Stomach (tissue), 9 donors: Measurements from ENCODE around the gene SIK3. TPM values are rescaled to one million over a fixed set of nuclear protein-coding genes. Genes with fewer than 3 reads are reported as not detected.
"Not testable (repeated sequence)": the region's sequence is repeated elsewhere in the genome, so short reads cannot be mapped to it uniquely, and the experiment has no call there.

Source experiments
- DNase-seq, 2 donors: peaks; one replicate each; pipeline versions ENCODE4 v3.0.0 to v3.0.0-alpha.2; 2013 to 2019
- H3K27ac ChIP-seq, 5 donors: fragments of 200-600 bp in 4 of 5; sonication (generic) in 4 of 5; one replicate each; pipeline ENCODE4 v1.5.1; 2013 to 2019; ENCODE audit warnings: mild to moderate bottlenecking in 1 of 5, moderate library complexity in 1 of 5
- H3K27me3 ChIP-seq, 3 donors: fragments of 200-600 bp; sonication (generic); one replicate each; pipeline ENCODE4 v1.5.1; 2017 to 2019; ENCODE audit warnings: mixed run types in 1 of 3
- H3K36me3 ChIP-seq, 4 donors: fragments of 200-600 bp; sonication (generic); 1 replicate in 3 of 4; 2 replicates in 1 of 4; pipeline ENCODE4 v1.5.1; 2016 to 2019
- H3K4me1 ChIP-seq, 4 donors: fragments of 200-600 bp; sonication (generic); one replicate each; pipeline ENCODE4 v1.5.1; 2016 to 2019
- H3K4me3 ChIP-seq, 4 donors: fragments of 200-600 bp; sonication (generic) in 3 of 4; one replicate each; pipeline ENCODE4 v1.5.1; 2016 to 2019; ENCODE audit warnings: mild to moderate bottlenecking in 1 of 4
- H3K9me3 ChIP-seq, 4 donors: fragments of 200-600 bp; sonication (generic); one replicate each; pipeline ENCODE4 v1.5.1; 2016 to 2019
- CTCF ChIP-seq, 7 experiments: fragments of 450-650 bp in 4 of 7; fragments of 200-600 bp in 3 of 7; sonication (generic) in 3 of 7; IDR thresholded peaks; one replicate each; pipeline ENCODE4 v1.5.1; 2016 to 2019; ENCODE audit warnings: antibody characterized with exemption in 7 of 7, control low read depth in 2 of 7, mild to moderate bottlenecking in 1 of 7
- EP300 ChIP-seq: sonication (generic); formaldehyde crosslinking; IDR thresholded peaks from one replicate; pipeline ENCODE4 v1.6.1; 2017; ENCODE audit warnings: antibody characterized with exemption
- POLR2A ChIP-seq, 4 donors: fragments of 450-650 bp; IDR thresholded peaks; one replicate each; pipeline ENCODE4 v1.6.1; 2016; ENCODE audit warnings: antibody characterized with exemption in 4 of 4, control low read depth in 2 of 4, mild to moderate bottlenecking in 1 of 4, moderate library complexity in 1 of 4
- POLR2AphosphoS5 ChIP-seq, 3 donors: sonication (generic); formaldehyde crosslinking; IDR thresholded peaks; one replicate each; pipeline ENCODE4 v1.6.1; 2016; ENCODE audit warnings: antibody characterized with exemption in 3 of 3
- WGBS, 5 donors: extraction: QIAGEN DNeasy Blood & Tissue Kit in 3 of 5; methylation state at CpG; one replicate each; pipeline versions ENCODE4 v1.1.5 to v1.1.7; 2013 to 2018; 5-methylcytosine and 5-hydroxymethylcytosine counted together
- intact Hi-C: fragments of 100-400 bp; cut with DNase I; formaldehyde crosslinking; loops from one replicate; pipeline ENCODE4 v1.15.1; 2023; ENCODE audit warnings: low total_unique reads
- polyA plus RNA-seq, 3 donors: library from polyadenylated mRNA; stranded (reverse); fragments of 200-250 nt; gene quantifications; one replicate each; pipeline ENCODE4 v1.2.3, GENCODE V29; 2013
- total RNA-seq, 5 donors: library from RNA; depleted of rRNA; stranded (reverse); fragments of >200 nt; gene quantifications; one replicate each; pipeline versions ENCODE4 v1.1.0 to v1.2.3, GENCODE V29; 2014 to 2016
- donor health status: healthy with polysubstance abuse.
- donor health status: Bipolar disorder and iron deficiency.
- donor health status: healthy.

Gene SIK3
- total and polyA plus RNA-seq, 8 donors, result 6.5 to 97.8 (median 23.7) TPM

DNA sequence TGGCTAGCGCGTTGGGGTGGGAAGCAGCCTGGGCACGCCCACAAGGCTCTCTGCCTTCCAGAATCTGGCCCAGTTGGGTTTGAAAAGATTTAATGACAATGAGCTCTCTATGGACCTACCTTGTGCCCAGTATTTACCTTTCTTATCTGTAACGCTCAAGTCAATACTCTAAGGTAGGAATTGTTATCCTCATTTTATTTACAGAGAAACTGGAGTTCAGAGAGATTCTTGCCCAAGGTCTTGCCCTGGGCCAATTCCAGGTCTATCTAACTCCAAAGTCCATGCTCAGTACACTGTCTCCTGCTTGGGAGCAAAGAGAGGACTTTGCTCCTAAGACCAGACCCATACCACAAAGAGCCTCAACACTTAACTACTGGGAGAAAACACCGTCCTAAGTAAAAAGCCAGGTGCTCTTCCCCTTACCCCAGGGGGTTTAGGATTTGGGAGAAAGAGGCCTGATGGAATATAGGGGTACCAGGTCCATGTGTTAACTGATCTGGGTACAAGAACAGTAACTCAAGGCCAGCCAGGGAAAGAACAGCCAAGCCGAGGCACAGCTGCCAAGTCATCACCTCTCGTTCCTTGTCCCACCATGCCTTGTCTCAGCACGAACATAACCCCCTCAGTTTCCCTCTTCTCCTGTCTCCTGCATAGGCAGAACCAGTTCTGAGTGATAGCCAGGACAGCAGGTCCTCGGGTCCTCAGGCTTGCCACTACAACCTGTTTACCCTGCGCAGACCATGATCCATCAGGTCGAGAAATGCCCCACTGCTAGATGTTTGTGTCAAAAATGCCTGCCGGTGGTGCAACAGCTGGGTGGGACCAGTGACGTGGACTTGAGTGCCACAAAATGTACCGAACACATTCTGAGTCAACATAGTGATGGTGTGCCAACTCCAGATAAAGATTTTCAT, 289.7 kb downstream of the SIK3 start:
- Histone ChIP-seq H3K27ac (peak overlapping the region; percentile 34 to 84 (median 75)), H3K27me3 (no peaks in the 10 kb centered on the region), H3K36me3 (no peaks in the 10 kb centered on the region), H3K4me3 (no peak overlapping the region), H3K9me3 (no peaks in the 10 kb centered on the region), H3K4me1 (peaks cover 4 to 18% (median 8%) of the 10 kb centered on the region in 4 donors)
- TF ChIP-seq POLR2AphosphoS5 (IDR thresholded peaks at IDR 0.05) (peak in 2 of 3 donors; percentile 59), EP300 (no peak), CTCF (IDR thresholded peaks at IDR 0.05) (no peak), POLR2A (IDR thresholded peaks at IDR 0.05) (no peak)
- WGBS, 5 donors, result 32 to 68% (median 45%) methylated on average over 14 of the region's 14 CpGs
- DNase-seq, result peak; percentile 72 to 81
- intact Hi-C loops, result no loop called here

DNA sequence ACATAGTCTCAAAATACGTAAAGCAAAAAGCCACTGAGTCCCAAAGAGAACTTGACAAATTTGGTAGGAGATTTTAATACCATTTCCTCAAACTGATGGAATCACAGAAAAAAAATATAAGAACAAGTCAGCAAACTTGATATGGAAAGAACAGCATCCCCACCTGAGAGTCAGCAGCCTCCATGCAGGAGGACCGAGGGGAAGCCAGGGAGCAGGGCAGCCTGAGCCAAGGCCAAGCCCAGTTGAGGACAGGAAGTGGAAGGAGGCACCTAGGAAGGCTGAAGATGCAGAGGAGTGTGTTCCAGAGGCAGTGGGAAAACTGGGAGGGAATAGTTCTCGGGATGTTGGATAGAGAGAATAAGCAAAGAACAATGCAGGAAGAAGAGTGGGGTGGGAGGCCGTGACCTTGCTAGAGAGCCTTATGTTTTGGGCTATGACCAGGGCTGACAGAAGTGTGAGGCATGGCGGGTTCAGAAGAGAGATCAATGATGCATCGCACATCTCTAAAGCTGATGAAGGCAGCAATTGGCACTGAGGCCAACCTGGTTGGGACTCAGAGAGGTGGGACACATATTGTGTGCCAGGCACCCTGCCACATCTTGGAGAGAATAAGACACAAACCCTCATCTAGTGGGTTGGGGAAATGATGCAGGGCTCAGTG, 290.5 kb downstream of the SIK3 start:
- peak in 1 of 2 donors; percentile 21 for DNase-seq
- no peak overlapping the region for H3K4me3 ChIP-seq
- no peak for TF ChIP-seq POLR2A (IDR thresholded peaks at IDR 0.05)
- TF ChIP-seq CTCF (IDR thresholded peaks at IDR 0.05), result no peak
- TF ChIP-seq POLR2AphosphoS5 (IDR thresholded peaks at IDR 0.05), result no peak
- TF ChIP-seq EP300, result no peak
- H3K9me3 ChIP-seq, result no peaks in the 10 kb centered on the region
- H3K4me1 ChIP-seq, result peaks cover 4 to 18% (median 8%) of the 10 kb centered on the region in 4 donors
- 79 to 89% (median 84%) methylated on average over 6 of the region's 6 CpGs for WGBS, 5 donors
- intact Hi-C loops, result no loop called here
- H3K36me3 ChIP-seq, result no peaks in the 10 kb centered on the region
- no peaks in the 10 kb centered on the region for H3K27me3 ChIP-seq
- H3K27ac ChIP-seq, result peak overlapping the region; percentile 34 to 84 (median 75)

DNA sequence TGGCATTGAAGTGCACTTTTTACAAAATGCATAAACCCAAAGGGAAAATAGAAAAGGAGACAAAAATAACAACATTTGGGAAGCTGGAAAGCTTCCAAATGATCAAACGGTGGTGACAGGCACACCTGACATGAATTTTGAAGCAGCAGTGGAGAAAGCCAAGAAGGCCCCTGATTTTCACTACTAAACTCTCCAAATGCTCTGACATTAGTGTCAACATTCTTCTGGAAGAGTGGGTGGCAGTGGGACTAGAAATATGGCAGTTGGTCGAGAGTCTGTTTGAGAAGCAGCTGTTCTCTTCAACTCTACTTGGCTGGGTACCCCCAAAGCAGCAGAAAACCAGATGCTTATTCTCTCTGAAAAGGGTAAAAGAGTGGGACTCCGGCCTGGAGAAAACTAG, 294.2 kb downstream of the SIK3 start:
- intact Hi-C loops, result no loop called here
- Histone ChIP-seq H3K27me3 (no peaks in the 10 kb centered on the region), H3K36me3 (no peaks in the 10 kb centered on the region), H3K27ac (no peak overlapping the region), H3K4me1 (peaks cover 4 to 11% (median 5%) of the 10 kb centered on the region in 4 donors), H3K4me3 (no peak overlapping the region), H3K9me3 (no peaks in the 10 kb centered on the region)
- TF ChIP-seq POLR2A (IDR thresholded peaks at IDR 0.05), result no peak
- TF ChIP-seq POLR2AphosphoS5 (IDR thresholded peaks at IDR 0.05), result no peak
- no peak for TF ChIP-seq CTCF (IDR thresholded peaks at IDR 0.05)
- no peak for TF ChIP-seq EP300
- WGBS, 5 donors, result 56 to 65% (median 61%) methylated on average over 3 of the region's 3 CpGs
- no peak for DNase-seq

GRCh38 chr11:116801662-116802061, 296.6 kb downstream of the SIK3 start:
- H3K4me3 ChIP-seq, H3K36me3 ChIP-seq, H3K9me3 ChIP-seq, DNase-seq, H3K27me3 ChIP-seq, intact Hi-C loops, H3K27ac ChIP-seq: not testable (repeated sequence)
- H3K4me1 ChIP-seq, result peaks cover 0 to 15% (median 2%) of the 10 kb centered on the region in 4 donors
